Measurements from ENCODE around the gene ASPSCR1. TPM values are rescaled to one million over a fixed set of nuclear protein-coding genes. Genes with fewer than 3 reads are reported as not detected.

Gene ASPSCR1
- total and polyA plus RNA-seq, 10 donors: 20.2 to 58.8 (median 33.5) TPM

DNA sequence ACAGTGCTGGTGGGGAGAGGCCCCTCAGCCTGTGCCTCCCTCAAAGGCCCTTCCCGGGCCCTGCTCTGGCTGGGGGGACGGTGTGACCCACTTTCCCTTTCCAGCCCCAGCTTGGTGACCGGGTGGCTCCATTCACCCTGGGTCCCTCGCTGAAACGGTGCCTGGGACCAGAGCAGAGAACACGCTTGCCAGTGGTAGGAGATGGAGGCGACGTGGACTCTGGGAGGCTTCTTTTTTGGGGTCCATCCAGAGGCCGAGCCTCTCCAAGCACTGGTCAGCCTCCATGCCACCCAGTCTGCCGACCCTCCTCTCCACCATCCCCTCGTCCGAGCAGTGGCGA, 37.5 kb downstream of the ASPSCR1 start:
- H3K27ac ChIP-seq: no peak overlapping the region
- no peaks in the 10 kb centered on the region for H3K9me3 ChIP-seq
- peaks cover 0 to 72% (median 8%) of the 10 kb centered on the region in 6 donors for H3K36me3 ChIP-seq
- peaks cover 0 to 36% (median 20%) of the 10 kb centered on the region in 6 donors for H3K4me1 ChIP-seq
- H3K4me3 ChIP-seq: no peak overlapping the region
- no peaks in the 10 kb centered on the region for H3K27me3 ChIP-seq (replicated peaks in 1 of 7)
- DNase-seq: no peak
- 83 to 97% (median 91%) methylated on average over 6 to 13 of the region's 13 CpGs for WGBS, 5 donors
- TF ChIP-seq, protein P1, sequence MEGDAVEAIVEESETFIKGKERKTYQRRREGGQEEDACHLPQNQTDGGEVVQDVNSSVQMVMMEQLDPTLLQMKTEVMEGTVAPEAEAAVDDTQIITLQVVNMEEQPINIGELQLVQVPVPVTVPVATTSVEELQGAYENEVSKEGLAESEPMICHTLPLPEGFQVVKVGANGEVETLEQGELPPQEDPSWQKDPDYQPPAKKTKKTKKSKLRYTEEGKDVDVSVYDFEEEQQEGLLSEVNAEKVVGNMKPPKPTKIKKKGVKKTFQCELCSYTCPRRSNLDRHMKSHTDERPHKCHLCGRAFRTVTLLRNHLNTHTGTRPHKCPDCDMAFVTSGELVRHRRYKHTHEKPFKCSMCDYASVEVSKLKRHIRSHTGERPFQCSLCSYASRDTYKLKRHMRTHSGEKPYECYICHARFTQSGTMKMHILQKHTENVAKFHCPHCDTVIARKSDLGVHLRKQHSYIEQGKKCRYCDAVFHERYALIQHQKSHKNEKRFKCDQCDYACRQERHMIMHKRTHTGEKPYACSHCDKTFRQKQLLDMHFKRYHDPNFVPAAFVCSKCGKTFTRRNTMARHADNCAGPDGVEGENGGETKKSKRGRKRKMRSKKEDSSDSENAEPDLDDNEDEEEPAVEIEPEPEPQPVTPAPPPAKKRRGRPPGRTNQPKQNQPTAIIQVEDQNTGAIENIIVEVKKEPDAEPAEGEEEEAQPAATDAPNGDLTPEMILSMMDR (IDR thresholded peaks at IDR 0.05 in 8 of 11, conservative IDR thresholded peaks at IDR 0.05 in 3 of 11): no peak
- no peak for TF ChIP-seq POLR2A (IDR thresholded peaks at IDR 0.05)
- TF ChIP-seq POLR2AphosphoS5 (IDR thresholded peaks at IDR 0.05): no peak
- intact Hi-C loops (cut with DNase I; ENCODE audit: low total_unique reads): no loop called here

DNA sequence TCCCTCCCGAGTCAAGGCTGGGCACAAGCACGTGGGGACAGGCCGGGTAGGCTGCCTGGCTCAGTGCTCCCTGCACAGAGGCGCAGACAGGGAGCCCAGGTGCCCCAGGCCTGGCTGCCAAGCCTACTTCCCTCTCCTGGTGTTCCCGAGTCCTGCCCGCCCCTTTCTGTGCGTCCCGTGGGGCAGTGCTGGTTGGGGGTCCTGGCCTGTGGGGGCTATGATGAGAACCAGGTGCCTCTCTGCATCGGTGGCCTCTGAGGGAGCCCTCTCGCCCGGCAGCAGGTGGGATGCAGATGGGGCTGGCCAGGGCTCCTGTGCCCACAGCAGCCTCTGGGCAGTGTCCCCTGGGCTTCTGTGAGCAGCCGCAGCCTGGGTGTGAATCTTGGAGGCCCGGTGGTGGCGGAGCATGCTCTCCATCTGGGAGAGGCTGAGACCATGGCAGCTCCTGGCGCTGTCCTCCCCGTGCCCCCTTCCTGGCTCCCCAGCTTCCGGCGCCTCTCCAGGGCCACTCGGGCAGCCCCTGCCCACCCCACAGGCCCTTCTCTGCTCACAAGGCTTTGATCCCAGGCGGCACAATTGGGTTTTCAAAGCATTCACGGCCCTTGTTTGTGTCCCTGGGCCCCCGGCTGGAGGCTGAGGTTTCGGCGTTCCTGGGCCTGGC, 38.0 kb downstream of the ASPSCR1 start:
- no peak overlapping the region for H3K27ac ChIP-seq
- H3K27me3 ChIP-seq (replicated peaks in 1 of 7): no peaks in the 10 kb centered on the region
- intact Hi-C loops (cut with DNase I; ENCODE audit: low total_unique reads): no loop called here
- TF ChIP-seq, protein P1 (IDR thresholded peaks at IDR 0.05 in 8 of 11, conservative IDR thresholded peaks at IDR 0.05 in 3 of 11): no peak
- TF ChIP-seq POLR2AphosphoS5 (IDR thresholded peaks at IDR 0.05): peak in 1 of 3 donors; percentile 27
- H3K36me3 ChIP-seq: peaks cover 0 to 71% (median 8%) of the 10 kb centered on the region in 6 donors
- H3K9me3 ChIP-seq: no peaks in the 10 kb centered on the region
- WGBS, 5 donors: 84 to 93% (median 89%) methylated on average over 10 to 24 of the region's 24 CpGs
- DNase-seq: no peak
- peaks cover 0 to 41% (median 22%) of the 10 kb centered on the region in 6 donors for H3K4me1 ChIP-seq
- no peak overlapping the region for H3K4me3 ChIP-seq

DNA sequence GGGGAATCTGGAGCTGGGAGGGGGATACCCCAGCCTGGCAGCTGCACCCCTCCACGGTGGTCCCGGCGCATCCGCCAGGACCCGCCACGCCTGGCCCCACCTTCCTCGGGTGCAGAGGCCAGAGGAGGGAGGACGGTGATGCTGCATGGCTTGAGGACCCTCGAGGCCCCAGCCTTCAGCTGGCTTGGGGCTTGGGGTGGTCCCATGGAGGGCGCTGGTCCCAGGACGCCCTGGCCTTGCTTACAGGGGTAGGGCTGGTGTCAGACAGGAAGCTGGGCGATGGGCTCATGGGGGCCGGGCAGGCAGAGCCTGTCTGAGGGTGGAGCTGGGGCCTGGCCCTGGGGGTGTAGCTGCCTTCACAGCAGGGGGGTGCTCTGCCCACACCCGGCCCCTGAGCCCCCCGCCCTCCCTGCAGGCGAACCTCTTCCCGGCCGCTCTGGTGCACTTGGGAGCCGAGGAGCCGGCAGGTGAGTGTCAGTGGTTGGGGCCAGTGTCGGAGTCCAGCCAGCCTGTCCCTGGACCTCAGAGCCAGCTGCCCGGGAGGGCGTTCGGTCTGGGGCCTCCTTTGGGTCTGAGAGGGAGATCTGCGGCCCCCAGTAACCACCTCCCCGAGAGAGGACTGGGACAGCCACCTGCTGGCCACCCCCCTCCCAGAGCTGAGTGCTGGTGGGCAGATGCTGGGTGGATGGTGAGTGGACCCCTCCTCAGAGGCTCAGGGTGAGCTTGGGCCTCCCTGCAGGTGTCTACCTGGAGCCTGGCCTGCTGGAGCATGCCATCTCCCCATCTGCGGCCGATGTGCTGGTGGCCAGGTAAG, 38.8 kb downstream of the ASPSCR1 start:
- H3K4me3 ChIP-seq: no peak overlapping the region
- TF ChIP-seq POLR2A (IDR thresholded peaks at IDR 0.05) (no peak), POLR2AphosphoS5 (IDR thresholded peaks at IDR 0.05) (no peak)
- TF ChIP-seq, protein P1 (IDR thresholded peaks at IDR 0.05 in 8 of 11, conservative IDR thresholded peaks at IDR 0.05 in 3 of 11): no peak
- H3K27ac ChIP-seq: no peak overlapping the region
- intact Hi-C loops (cut with DNase I; ENCODE audit: low total_unique reads): no loop called here
- H3K4me1 ChIP-seq: peaks cover 4 to 49% (median 30%) of the 10 kb centered on the region in 6 donors
- no peaks in the 10 kb centered on the region for H3K9me3 ChIP-seq
- no peak for DNase-seq
- WGBS, 5 donors: 87 to 94% (median 89%) methylated on average over 6 to 28 of the region's 28 CpGs
- H3K27me3 ChIP-seq (replicated peaks in 1 of 7): no peaks in the 10 kb centered on the region
- H3K36me3 ChIP-seq: peaks cover 0 to 63% (median 8%) of the 10 kb centered on the region in 6 donors

DNA sequence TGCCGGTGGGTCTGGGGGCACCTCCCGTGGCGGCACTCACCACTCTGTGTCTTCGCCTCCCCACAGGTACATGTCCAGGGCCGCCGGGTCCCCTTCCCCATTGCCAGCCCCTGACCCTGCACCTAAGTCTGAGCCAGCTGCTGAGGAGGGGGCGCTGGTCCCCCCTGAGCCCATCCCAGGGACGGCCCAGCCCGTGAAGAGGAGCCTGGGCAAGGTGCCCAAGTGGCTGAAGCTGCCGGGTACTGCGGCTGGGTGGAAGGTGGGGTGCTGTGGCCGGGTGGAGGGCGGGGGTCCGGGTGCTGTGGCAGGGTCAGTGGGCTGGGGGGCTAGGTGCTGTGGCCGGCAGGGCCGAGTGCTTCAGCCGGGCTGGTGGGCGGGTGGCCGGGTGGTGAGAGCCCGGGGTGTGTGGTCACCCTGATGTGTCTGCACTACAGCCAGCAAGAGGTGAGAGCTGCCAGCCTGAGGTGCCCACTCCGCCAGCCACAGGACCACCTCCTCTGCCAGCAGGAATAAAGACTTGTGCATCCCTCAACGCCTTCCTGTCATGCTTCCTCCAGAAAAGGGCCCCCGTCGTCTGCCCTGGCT, 39.5 kb downstream of the ASPSCR1 start:
- peaks cover 11 to 54% (median 35%) of the 10 kb centered on the region in 6 donors for H3K4me1 ChIP-seq
- no peak overlapping the region for H3K27ac ChIP-seq
- peaks cover 0 to 56% (median 8%) of the 10 kb centered on the region in 6 donors for H3K36me3 ChIP-seq
- H3K9me3 ChIP-seq: no peaks in the 10 kb centered on the region
- H3K4me3 ChIP-seq: no peak overlapping the region
- no peaks in the 10 kb centered on the region for H3K27me3 ChIP-seq (replicated peaks in 1 of 7)
- intact Hi-C loops (cut with DNase I; ENCODE audit: low total_unique reads): no loop called here
- 90 to 96% (median 92%) methylated on average over 20 to 24 of the region's 24 CpGs for WGBS, 5 donors
- DNase-seq: no peak
- peak in 1 of 3 donors; percentile 8 for TF ChIP-seq POLR2AphosphoS5 (IDR thresholded peaks at IDR 0.05)
- TF ChIP-seq POLR2A (IDR thresholded peaks at IDR 0.05): no peak
- TF ChIP-seq, protein P1 (IDR thresholded peaks at IDR 0.05 in 8 of 11, conservative IDR thresholded peaks at IDR 0.05 in 3 of 11): no peak

Measured in spleen (tissue), 11 donors.